HG03139 (cell line): ENCODE data around the gene PHF19.

Experiments
- ATAC-seq: cut with Tn5 transposase; IDR thresholded peaks from one replicate; pipeline ENCODE4 v1.9.1; 2021; ENCODE audit not compliant: unreplicated experiment

Gene PHF19

DNA sequence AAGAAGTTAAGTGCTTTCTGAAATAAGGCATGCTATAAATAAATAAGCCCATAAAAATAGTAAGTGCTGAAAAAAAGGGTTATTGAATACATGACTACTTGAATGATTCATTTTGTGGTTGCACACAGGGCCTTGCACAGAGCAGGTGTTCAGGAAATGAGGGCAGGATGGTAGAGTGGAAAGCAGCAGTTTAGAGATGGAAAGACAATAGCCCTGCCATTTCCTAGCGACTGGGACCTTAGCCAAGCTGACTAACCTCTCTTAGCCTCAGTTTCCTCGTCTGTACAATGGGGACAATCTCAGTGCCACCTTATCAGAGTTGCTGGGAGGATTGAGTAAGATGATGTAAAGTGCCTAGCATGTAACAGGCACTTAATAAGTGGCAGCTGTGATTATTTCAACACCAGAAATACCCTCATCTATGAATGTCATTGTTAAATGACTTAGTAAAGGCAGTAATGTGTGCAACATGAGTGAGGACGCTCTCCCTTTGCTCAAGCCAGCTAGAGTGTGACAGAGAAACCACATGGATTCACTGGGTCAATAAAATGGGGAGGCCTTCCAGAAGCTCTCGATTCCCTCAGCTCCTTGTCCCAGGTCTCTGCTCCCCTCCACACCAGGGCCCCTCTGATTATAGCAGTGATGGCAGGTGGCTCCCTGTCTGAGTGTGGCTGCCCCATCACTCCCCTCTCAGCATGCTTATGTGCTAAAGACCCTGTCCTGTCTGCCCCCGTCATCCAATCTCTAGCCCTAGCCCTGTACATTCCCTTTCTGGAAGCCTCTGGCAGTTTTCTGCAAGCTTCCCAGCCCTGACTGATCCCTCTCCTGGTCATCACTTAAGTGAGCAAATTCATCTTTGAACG lies 16.0 kb upstream of the PHF19 start:
- peak; percentile 60 for ATAC-seq

DNA sequence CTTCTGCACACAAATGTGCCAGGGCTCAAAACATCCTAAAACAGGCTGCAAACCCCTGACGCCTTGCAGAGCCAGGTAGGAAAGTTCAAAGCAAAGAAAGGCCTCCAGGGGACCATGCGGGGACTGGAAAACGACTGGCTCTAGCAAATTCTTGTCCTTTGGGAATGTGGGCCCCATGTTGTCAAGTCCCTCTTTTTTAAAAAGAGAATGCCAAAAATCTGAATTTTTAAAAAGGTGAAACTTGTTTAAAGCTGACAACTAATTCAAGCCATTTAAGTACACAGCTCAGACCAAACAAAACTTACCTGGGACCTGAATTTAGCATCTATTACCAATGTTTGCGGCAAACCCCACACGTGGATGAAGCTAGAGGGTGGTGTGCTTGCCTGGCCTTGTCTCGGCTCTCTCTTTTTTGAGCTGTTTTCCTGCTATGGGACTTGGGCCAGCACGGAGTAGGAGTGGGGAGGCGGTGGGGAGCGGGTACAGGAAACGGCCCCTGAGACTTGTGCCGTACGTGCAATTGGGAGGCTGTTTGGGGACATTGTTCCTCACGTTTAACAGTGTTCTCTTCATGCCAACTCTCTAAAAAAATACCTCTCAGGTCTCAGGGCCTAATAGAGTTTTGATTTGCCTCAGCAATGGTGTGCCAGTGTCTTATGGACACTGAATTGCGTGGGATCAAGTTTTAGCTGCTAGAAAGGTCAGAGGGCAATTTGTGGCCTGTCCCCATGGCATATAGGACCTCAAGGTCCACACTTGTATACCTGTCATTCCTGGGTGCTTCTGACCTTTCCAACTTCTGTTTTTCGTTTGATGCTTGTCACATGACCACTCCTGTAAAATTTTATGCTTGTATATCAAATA lies 15.1 kb upstream of the PHF19 start:
- peak; percentile 22 for ATAC-seq

DNA sequence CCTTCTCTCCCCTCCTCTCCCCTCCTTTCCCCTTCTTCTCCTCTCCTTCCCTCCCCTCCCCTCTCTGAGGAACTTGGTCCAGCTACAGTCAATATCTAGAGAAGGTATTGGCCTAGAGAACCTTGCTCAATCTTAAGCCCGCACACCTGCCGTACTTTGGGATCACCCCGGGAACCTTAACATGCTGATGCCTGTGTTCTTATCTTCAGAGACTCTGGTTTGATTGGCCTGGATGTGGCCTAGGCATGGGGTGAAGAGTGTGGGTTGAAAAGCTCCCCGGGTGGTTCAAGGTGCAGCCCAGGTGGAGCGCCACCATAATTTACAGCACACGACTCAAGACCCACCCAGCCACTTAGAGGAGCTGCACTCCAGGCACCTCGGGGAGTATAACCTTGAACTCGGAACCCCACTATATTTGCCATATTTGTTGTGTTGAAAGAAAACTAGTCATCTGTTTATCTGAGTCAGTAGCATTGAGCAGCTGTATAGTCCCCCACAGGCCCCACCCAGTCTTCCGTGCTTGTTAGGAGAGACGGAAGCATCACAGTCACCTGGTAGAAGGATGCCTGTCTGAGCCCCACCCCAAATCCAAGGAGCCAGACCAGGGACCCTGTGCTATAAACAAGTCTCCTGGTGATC lies 14.4 kb upstream of the PHF19 start:
- ATAC-seq, result no peak

DNA sequence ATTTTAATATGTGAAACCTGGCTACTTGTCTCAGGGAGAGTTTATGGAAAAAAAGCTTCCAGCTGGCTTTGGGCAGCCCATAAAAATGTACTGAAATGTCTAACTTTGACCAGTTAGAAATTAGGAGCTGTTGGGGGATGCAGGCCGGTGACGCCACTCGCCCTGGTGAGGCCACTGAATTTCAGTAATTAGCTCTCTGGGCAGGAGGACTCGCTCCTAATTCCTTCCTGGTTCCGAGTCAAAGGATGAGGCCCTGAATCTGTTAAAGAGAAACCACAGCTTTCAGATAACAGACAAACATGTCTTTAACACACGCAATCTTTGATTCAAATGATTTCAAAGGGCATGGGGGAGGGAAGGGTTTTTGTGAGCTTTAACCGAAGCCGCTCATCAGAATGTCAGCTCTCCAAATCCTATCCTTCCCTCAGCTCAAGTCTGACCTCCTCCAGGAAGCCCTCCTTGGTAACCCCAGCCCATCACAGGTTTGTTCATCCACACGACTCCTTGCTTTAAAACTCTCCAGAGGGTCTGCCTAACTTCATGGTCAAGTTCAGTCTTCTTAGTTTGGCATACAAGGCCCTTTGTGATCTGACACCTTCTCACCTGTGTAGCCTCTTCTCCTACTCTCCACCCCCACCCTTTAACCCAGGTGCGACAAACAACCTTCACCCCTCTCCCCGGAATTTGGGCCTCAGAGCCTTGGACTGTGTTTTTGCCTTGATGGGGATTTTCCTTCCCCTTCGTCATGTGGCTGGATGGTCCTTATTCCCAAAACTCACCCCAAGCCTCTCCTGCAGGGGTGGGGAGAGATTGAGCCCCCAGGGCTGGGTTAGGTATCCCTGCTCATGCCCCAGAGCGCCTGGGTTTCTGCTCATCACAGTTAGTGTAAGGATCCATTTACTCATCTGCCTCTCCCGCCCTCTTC lies 13.6 kb upstream of the PHF19 start:
- no peak for ATAC-seq

DNA sequence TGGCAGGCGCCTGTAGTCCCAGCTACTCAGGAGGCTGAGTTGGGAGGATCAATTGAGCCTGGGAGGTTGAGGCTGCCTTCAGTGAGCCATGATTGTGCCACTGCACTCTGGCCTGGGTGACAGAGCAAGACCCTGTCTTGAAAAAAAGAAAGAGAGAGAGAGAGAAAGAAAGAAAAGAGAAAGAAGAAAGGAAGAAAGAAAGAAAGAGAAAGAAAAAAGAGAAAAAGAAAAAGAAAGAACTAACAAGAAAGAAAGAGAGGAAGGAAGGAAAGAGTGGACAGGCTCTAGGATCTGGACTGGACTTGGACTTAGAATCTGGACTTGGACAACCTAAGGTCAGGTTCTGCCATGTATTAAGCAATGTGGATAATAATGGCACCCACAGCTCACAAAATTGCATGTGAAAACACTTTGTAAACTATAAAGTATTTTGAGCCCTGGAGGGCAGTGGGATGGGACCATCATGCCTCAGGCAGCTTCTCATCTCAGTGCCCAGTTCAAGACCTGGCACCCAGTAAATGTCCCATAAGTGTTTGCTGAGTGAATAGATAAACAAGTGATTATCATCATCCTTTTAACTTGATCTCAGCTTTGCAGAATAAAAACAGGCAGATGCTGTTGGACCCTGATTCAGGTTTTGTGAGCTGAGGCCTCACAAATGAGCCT lies 12.8 kb upstream of the PHF19 start:
- ATAC-seq, result no peak

DNA sequence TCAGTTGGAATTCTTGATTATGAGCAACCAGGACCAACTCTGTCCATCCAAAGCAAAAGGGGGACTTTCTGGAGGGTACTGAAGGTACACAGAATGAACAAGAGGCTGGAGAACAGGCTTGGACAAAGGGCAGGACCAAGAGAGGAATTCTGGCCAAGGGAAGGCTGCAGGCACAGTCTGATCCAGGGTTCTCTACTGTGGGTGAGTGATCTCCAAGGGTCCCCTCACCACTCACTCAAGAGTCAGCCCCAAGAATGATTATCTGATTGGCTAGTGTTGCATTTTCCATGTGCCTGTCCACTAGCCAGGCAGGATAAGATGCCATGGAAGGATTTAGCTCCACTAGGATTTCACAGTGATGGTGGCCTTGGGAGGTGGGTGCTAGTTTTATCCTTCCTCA lies 11.6 kb upstream of the PHF19 start:
- no peak for ATAC-seq

DNA sequence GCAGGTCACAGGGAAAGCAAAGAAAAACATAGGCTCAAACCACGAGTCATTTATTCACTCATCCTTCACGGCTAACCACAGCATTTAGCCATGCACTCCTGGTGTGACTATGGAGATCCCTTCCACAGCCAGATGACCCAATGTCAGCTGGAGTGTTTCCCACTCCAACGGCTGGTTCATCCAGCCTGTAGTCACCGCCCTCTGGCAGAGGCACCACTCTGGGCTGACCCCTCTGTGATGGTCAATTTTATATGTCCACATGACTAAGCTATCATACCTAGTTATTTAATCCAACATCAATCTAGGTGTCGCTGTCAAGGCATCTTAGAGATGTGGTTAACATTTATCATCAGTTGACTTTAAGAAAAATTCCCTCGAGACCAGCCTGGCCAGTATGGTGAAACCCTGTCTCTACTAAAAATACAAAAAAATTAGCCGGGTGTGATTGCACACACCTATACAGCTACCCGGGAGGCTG lies 9.5 kb upstream of the PHF19 start:
- ATAC-seq, result no peak

DNA sequence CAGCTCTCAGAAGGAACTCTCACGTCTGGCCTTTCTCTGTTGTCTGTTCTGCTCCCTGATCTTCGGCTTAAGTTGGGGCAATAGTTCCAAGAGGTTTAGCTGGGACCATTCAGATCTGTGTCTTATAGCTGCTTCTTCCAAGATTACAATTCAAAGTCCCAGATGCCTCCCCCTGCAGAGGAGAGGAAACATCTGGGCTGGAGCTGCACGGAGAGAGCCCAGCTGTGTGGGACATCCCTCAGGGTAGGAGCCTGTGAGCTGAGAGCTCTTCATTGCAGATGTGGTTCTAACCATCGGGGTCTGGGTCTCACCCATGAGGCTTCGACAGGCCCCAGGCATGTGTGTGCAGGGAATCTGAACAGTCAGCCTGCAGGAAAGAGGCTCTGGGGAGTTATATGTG lies 9.0 kb upstream of the PHF19 start:
- no peak for ATAC-seq

DNA sequence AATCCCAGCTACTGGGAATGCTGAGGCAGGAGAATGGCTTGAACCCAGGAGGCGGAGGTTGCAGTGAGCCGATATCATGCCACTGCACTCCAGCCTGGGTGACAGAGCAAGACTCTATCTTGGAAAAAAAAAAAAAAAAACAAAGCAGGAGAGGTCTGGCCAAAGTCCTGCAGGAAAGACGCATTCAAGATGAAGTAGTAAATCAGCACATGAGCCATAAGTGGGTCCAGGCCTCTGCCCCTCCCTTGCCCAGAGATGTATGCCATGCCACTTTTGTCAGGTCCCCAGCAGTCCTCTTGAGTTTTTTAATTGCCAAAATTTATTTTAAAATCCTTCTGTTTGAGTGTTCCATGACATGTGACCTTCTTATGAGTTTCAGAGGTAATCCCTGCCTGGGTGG lies 8.5 kb upstream of the PHF19 start:
- ATAC-seq, result no peak

DNA sequence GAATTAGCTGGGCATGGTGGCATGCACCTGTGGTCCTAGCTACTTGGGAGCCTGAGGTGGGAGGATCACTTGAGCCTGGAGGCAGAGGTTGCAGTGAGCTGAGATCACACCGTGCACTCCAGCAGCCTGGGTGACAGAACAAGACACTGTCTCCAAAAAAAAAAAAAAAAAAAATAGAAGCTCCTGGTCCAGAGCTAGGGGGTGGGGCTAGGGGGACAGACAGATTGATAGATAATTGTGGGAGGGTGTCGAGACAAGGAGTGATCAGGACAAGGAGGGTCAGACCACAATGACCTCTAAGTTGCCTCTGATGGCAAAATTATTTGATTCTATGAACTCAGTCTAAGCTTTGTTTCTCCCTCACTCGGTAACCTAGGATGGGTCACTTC lies 6.6 kb upstream of the PHF19 start:
- ATAC-seq, result no peak

DNA sequence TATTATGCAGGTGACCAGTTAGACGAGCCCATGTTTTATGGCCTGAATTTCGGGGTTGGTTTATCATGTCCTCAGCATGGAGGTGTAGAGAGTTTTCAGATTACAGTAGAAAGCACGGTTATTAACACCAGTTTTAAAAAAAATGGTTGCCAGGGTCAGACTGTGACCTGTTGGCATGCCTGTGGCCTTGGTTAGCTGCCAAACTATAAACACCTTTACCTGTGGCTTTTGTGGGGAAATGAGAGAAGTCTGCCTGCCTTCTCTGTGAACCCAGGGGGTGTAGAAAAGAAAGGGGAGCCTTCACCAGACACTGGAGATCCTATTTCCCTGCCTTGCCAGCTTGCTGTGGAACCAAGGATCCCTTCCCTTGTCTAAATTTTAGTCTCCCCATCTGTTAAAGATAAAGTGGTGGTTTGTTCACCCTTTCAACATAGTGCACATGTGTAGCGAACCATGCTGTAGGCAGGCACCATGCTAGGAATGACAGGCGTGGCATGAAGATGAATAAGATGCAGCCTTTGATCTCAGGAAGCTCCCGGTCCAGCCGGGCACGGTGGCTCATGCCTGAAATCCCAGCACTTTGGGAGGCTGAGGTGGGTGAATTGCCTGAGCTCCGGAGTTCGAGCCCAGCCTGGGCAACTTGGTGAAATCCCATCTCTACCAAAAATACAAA lies 6.1 kb upstream of the PHF19 start:
- ATAC-seq, result no peak

DNA sequence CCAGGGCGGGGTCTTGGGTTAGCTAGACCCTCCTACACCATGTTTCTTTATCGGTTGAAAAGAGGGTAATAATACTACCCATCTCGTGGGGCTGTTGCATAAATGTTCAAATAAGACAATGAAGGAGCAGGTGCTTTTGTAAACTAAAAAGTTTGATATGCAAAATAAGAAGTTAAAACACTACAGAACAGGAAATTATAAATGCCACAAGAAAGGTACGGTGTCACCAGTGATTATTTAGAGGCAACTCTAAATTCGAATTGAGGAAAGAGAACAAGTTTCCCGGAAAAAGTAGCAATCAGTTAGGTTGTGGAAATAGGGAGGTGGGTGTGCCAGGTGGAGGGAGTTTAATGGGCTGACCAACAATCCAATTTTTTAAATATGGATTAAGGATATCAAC lies 2.5 kb upstream of the PHF19 start:
- ATAC-seq, result no peak

DNA sequence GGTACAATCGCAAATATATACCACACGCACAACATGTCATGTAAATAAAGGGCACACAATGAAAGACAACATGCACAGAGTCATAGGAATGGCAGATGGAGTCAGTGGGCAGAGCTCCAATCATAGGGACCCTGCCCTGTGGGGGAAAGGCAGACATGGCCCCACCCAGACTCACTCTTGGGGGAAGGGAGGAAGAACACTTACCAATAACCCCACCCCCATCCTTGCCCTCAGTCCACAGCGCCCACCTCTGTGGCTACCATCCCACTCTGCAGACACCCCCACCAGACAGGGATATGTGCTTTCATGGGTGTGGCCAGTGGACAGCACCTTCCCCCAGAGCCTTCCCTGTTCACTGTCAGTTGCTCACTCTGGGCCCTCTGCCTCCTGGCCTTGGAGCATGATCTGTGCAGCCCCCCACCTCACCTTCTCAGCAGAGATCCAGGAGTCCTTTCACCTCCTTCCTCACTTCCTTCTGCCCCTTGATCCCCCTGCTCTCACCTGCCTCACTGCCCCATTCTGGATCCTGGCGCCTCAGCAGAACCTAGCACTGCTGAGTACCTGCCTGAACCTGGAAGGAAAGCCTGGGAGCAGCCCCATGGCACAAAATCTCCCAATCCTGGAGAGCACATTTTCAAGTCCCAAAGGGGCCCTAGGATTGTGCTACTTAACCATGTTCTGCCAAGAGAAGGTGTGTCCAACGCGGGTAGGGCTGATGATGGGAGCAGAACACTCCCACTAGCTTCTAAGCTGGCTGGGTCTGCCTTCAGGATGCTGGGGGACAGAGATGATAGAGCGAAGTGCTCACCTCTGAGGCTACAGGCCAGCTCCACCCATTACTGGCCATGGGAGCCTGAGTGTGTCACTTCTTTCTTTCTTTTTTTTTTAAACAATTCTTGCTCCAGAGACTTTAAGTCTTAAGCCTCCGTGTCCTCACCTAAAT lies 1.5 kb upstream of the PHF19 start:
- no peak for ATAC-seq

DNA sequence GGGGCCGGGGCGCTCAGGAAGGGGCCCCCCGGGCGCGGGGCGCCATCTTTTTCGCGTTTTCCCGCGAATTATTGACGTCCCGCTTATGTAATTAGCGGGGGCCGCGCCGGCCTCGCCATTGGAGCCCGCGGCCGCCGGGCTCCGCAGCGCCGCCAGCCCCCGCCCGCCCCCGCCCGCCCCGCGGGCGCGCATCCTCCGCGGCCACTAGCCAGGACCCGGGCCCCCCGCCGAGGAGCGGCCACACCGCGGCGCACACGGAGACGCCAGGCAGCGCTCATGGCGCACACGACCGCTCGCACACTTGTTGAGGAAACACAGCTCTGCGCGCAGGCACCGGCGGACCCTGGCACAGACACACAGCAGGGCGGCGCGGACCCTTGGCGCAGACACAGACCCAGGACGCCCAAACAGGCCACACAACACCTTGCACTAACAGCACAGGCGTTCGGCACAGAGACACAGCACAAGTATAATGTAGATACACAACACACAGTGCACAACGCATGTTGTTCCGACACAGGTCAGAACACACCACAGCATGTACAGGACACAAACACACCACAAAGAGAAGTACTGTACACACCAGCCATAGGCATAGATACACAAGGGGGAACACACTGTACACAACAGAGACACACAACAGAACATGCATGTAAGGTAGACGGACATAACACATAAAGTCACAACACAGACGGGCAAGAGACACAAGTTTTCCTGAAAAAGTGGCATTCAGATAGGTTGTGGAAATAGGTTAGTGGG lies 467 bp upstream of the PHF19 start:
- ATAC-seq, result peak; percentile 26

DNA sequence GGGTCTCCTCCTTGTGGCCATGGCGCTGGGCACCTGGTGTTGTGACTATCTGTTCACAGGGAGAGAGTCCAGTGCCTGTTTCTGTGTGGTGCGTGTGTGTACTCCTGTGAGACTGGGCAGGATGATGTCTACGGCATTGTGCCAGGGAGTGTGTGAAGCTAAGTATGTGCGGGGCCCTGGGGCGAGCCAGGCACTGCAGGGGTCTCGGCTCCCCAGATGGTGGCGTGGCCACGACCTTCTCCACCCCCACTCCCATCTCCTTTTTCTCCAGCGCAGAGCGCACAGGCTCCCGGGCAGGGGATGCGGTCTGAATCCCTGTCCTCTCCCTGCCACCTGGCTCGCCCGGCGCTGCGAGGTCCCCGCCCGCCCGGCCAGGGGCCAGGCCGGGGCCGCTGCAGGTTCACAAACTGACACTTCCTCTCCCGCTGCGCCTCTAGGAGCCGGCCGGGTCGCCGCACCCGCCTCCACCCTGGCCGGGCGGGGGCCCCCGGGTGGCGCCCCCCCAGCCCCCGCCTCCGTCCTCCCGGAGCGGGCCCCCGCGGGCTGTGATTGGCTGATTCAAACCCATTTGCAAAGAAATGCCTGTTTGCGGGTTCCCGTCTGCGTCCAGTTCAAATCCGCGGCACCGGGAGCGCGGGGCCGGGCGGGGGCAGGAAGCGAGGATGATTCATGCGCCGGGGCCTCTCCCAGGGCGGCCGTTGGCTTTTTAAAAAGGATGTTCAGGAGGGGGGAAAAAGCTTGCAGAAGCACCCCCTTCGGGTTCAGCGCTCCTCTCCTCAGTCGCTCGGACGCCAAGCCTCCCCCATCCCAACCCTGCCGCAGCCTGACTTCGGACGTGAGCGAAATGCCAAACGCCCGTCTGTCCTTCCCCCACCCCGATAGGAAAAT lies 790 bp downstream of the PHF19 start:
- ATAC-seq, result peak; percentile 54

DNA sequence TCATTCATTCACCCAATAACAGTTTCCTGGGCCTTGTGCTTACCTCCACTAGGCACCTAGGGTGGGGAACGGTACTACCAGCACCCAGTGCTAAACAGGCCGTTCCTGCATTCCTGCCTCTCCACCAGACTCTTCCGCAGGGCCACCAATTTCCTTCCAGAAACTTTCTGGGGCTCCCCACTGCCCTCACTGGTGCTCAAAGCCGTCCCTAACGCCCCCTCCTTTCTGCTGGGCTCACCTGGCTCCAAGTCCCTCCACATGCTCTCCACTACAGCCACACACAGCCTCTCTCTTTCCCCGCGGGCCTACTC lies 1.4 kb downstream of the PHF19 start:
- no peak for ATAC-seq

DNA sequence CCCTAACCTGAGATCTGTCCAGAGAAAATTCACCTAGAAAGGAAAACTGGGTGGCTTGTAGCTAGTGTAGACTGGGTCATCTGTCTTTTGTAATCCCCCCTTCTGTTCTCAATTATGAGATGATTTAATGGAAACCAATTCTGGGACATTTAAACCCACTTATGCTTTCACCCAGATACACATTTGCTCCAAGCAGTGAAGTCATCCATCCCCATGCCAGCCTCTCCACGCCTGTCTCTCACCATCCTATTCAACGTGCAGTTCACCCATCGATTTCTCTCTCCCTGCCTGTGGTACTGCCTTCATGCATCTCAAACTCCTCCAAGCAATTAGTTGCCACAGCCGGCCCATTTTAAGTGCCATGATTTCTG lies 1.8 kb downstream of the PHF19 start:
- no peak for ATAC-seq
